Stimulated activated CD8-positive, alpha-beta memory T cell treated with anti-CD3 and anti-CD28 coated beads, Interleukin-12 subunit alpha, Interleukin-12 subunit beta, amount 100 ng/mL, for 1 hour (primary cell): ENCODE results near the gene VIT.
"Not testable (repeated sequence)": the region's sequence is repeated elsewhere in the genome, so short reads cannot be mapped to it uniquely, and the experiment has no call there.

Experiments used
- DNase-seq: peaks from one replicate; pipeline ENCODE4 v3.0.0-alpha.2; 2020; ENCODE audit warnings: low read depth

The VIT gene

GRCh38 chr2:36677996-36678605, 18.4 kb upstream of the VIT start:
- DNase-seq = no peak

DNA sequence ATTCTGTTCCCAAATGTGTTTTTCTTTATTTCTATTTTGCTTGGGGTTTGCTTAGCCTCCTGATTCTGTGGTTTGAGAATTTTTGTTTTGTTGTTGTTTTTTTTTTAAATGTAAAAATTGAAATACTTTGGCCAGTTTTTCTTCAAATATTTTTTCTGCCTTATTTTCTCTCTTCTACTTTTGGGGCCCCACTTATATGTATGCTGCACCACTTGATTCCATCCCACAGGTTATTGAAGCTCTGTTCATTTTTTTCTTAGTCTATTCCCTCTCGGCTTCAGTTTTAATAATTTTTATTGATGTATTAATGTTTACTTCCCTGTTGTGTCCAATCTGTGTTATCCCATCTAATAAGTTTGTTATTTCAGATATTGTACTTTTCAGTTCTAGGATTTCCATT, 17.7 kb upstream of the VIT start:
- DNase-seq = no peak

DNA sequence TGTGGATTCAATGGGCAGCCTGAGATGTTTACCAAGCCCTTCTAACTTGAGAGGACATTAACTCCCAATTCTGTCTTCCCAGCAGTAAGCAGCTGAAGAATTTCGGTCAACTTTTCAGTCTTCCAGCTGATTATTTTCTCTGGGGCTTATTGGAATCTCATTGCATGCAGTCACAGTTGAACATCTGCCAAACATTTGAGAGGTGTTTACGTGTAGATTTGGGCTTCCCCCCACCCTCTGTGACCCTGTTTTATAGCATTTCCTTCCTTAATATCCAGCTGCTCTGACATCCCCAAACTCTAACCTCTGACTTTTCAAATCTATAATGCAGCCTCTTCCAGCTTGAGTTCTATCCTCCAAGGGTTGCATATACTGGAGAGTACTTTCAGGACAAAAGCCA, 16.5 kb upstream of the VIT start:
- no peak for DNase-seq

DNA sequence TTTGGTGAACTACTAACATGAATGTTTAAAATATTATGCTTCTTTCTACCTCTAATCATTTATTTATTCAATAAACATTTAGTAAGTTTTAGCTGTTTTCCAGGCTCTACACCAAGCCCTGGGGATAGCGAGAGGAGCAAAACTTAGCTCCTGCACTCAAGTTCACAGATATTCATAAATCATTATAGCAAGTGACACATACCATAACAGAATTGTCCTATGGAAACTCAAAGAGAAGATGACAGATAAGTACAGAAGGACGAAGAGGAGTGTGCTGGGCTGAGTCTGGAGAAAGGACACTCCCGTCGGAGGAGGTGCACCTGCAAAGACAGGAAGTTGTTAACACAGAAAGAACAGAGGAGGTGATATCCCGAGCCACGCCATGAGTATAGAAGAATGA, 13.9 kb upstream of the VIT start:
- no peak for DNase-seq

DNA sequence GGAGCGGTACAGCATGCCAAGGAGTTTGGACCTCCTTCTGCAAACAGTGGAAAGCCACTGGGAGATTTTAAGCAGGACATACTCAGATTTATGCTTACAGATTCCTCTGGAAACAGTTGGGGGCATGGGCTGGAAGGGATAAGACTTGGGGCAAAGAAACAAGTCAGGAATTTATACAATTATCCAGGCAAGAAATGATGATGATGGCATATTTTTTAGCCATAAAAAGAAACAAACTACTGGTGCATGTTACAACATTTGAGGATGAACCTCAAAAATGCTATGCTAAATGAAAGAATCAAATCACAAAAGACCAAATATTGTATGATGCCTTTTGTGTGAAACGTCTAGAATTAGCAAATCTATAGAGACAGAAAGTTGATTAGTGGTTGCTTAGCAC, 13.5 kb upstream of the VIT start:
- no peak for DNase-seq

GRCh38 chr2:36688291-36688690, 8.2 kb upstream of the VIT start:
- not testable (repeated sequence) for DNase-seq

- DNase-seq = not testable (repeated sequence)
Measured at GRCh38 chr2:36689013-36689412, 7.5 kb upstream of the VIT start.

GRCh38 chr2:36692121-36692520, 4.4 kb upstream of the VIT start:
- DNase-seq = no peak

- DNase-seq = no peak
Measured at GRCh38 chr2:36693825-36694224, 2.7 kb upstream of the VIT start.

DNA sequence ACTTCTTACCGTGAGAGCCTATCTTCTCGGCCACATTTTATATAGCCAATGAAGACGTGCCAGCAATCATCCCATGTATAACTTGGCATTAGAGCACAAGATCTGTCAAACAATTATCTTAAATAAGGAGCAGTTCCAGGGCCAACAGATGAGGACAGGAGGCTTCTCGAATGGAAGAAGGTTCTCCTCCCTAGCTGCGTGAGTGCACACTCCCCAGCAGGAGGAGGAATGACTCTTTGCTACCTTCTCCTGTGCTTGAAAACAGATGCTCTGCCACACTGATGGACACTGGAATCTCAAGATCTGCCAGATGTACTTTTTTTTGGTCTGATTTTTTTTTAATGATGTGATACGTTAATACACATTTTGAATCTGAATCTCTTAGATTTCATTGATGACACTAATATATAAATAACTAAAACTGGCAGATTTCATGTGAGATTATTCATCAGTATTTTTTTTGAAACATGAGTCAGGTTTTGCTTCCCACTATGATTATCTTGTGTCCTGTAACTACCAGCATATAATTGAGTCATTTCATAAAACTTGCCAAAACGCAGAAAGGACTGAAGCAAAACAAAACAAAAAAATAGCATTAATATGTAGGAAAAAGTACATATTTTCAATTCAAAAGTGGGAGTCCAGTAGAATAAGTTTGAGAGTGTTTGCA, 626 bp upstream of the VIT start:
- no peak for DNase-seq

GRCh38 chr2:36697424-36698066, 1.0 kb downstream of the VIT start:
- no peak for DNase-seq

DNA sequence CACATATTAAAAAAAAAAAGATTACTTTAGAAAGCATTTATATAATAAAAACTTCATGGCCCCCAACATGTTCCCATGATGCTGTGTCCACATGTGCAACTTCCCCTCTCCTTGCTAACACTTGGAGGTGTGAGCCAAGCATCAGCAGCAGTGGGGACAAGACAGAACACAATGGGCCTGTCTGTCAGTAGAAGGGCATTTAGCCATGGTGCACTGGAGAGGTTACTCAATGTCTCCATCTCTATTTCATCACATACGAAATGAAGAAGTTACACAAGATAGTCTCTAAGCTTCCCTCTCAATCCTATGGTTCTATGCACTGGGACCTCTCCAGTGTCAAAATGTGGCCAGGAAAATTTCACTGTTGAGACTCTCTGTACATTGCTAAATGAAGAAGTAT, 2.5 kb downstream of the VIT start:
- no peak for DNase-seq

DNA sequence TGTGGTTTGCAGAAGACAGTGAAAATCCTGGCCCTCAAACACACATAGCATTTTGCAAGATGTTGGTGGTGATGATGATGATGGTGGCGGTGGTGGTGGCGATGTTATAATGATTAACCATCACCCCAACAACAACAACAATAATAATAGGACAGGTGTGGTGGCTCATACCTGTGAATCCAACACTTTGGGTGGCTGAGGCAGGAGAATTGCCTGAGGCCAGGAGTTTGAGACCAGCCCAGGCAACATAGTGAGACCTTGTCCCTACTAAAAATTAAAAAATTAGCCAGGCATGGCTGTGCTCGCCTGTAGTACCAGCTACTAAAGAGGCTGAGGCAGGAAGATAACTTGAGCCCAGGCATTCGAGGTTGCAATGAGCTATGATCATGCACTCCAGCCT, 3.8 kb downstream of the VIT start:
- no peak for DNase-seq

DNA sequence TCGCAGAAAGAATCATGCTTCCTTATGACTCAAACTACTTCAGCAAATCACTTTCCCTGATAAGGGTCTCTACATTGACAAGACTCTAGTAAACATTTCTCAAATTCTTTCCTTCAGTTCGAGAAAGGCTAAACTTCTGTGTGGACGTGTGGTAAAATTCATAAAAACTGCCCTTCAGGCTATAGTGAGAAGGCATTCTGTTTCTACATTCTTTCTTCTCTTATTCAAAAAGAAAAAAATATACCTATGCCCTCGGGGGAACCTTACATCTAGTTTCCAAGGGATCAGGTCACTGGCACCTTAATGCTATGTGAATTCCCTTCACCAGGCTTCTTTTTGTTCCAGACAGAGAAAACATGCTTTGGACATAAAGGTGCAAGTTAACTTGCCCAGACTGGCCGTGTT, 4.9 kb downstream of the VIT start:
- no peak for DNase-seq

- no peak for DNase-seq
Measured at GRCh38 chr2:36701918-36702317, 5.4 kb downstream of the VIT start.

DNA sequence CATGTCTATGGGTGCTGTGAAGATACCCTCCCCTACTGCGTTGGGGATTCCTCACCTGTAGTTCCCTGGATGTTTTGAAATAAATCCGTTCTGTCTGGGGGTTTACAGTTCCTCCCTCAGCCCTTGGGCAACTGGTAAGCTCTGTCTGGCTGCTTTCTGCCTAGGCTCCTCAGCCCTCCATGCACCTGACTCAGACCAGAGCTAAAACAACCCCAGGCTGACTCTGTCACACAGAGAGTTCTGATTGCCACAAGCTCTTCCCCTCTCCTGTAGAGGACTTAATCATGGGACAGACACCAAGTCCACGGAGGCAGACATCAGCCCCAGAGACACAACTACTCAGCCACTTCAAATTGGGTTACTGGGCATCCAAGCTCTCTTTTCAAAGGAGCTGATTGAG, 6.3 kb downstream of the VIT start:
- DNase-seq = no peak

- DNase-seq = no peak
Measured at GRCh38 chr2:36704475-36705150, 8.1 kb downstream of the VIT start.

- no peak for DNase-seq
Measured at GRCh38 chr2:36705326-36706020, 9.0 kb downstream of the VIT start.

DNA sequence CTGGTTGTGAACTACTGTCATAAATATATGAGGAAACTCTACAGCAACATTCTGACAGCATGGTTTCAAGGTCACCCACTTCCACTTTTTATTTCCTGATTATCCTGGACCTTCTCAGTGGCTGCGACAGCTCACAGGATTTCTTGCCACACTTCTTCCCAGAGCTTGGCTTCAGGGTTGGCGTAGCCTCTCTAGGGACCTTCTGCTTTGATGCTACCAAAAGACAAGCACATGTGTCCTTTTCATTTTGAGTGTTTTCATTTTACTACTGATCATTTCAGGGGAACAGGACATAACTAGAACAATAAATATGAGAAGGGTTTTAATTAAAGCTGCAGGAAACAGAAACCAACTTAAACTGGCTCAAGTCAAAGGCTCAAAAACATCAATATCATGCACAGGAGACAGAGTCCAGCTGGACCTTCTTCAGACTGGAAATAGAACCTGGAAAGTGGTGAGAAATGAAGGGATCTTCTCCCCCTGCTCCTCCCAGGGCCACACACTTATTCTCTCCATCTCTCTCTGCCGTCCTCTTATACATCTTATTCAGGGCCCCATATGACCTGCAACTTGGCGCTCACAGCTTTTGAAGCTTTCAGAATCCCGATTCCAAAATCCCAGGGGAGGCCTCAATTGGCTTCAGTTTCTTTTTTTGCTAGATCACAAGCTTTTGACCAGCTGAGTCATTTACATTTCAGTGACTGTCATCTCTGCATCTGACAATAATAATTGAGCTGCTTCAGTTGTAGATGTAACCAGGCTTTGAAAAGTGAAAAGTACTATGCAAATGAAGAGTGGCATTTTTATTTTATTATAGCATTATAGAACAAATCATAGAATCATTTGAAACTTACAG, 9.7 kb downstream of the VIT start:
- no peak for DNase-seq

DNA sequence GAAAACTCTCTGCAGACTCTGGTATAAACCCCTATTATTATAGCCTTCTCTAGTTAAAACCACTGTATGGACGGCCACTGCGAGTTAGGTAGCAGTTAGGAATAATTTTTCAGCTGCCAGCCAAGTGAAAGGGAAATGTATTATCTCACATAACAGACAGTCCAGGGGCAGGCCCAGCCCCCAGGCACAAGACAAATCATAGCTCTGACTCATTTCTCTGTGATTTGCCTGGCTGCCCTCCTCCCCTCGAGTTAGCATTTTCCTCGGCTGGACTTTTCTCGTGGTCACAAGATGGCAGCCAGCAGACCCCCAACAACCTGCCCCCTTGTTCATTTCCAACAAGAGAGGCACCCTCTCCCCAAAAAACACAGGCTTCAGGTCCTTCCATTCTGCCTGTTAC, 10.5 kb downstream of the VIT start:
- no peak for DNase-seq

- DNase-seq = no peak
Measured at GRCh38 chr2:36708041-36708741, 11.7 kb downstream of the VIT start.
